NOMO-1 (cell line): ENCODE measurements around the gene JMJD8.

Experiments
- DNase-seq, 2 experiments: peaks; one replicate each; lab custom pipeline; 2025; ENCODE audit not compliant: unreplicated experiment in 2 of 2; lab: John Stamatoyannopoulos, UW

The JMJD8 gene

GRCh38 chr16:666572-666971 is 17.6 kb downstream of the JMJD8 start:
- DNase-seq: no peak

GRCh38 chr16:662597-662996 is 21.5 kb downstream of the JMJD8 start:
- no peak for DNase-seq

GRCh38 chr16:662095-662494 is 22.0 kb downstream of the JMJD8 start:
- DNase-seq: no peak

- no peak for DNase-seq
These were observed 22.8 kb downstream of the JMJD8 start for GRCh38 chr16:661184-661821.

GRCh38 chr16:660459-661183 is 23.5 kb downstream of the JMJD8 start:
- peak; percentile 79 to 86 for DNase-seq

GRCh38 chr16:660132-660458 is 24.0 kb downstream of the JMJD8 start:
- no peak for DNase-seq

GRCh38 chr16:659618-660017 is 24.5 kb downstream of the JMJD8 start:
- no peak for DNase-seq

- DNase-seq: no peak
These were observed 25.2 kb downstream of the JMJD8 start for GRCh38 chr16:658679-659571.

GRCh38 chr16:657487-657886 is 26.6 kb downstream of the JMJD8 start:
- no peak for DNase-seq

- no peak for DNase-seq
These were observed 30.1 kb downstream of the JMJD8 start for GRCh38 chr16:654034-654433.

GRCh38 chr16:652454-653305 is 31.5 kb downstream of the JMJD8 start:
- DNase-seq: no peak

- no peak for DNase-seq
These were observed 32.3 kb downstream of the JMJD8 start for GRCh38 chr16:651844-652243.

- DNase-seq: no peak
These were observed 34.5 kb downstream of the JMJD8 start for GRCh38 chr16:649631-650030.

- DNase-seq: peak; percentile 90 to 91
These were observed 35.1 kb downstream of the JMJD8 start, which contains the start of gene WDR90 for GRCh38 chr16:648781-649589. TSS of gene WDR90 (plus strand) at chr16:649365. CDS start at chr16:649417, 52 bp downstream.

GRCh38 chr16:648071-648780 is 35.9 kb downstream of the JMJD8 start:
- DNase-seq: peak; percentile 44 to 46

GRCh38 chr16:647173-647902 is 36.8 kb downstream of the JMJD8 start:
- no peak for DNase-seq

GRCh38 chr16:646679-647172 is 37.4 kb downstream of the JMJD8 start:
- DNase-seq: no peak
